ENCODE results near the gene LSM3. TPM values are rescaled to one million over a fixed set of nuclear protein-coding genes. Genes with fewer than 3 reads are reported as not detected.

The LSM3 gene
- total and polyA plus RNA-seq, 9 of the 15 experiments (the other 6 are each of a cell fraction or from before 2014, with no cell fraction given): 33.8 to 203 (median 61.2) TPM

DNA sequence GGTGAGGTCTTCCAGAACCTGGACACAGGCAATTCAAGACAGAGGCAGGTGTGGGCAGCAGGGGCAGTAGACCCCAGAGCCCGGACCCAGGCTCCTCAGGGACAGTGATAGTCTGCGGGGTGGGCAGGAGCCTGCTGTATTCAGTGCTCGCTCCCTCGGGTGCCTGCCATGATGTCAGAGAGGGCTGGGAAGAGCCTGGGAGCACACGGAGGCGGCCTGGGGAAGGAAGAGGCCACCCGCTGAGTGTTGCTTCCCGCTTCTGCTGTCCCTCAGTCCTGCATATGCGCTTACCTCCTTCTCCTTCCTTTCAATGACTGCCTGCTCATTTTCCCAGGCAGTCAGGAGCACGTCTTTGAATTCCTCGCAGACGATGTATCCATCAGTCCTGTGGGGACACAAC is 31.0 kb upstream of the LSM3 start:
- Histone ChIP-seq H4K20me1 (replicated peaks; ENCODE audit: control insufficient read depth, insufficient read depth, low read length) (no peaks in the 10 kb centered on the region; the same call in 1 of the 2 replicates), H3K79me2 (ENCODE audit: control insufficient read depth, insufficient read depth, low read length) (no peaks in the 10 kb centered on the region), H3K4me2 (ENCODE audit: insufficient read depth, low read length) (no peak overlapping the region), H3K9me3 (replicated peaks; ENCODE audit: control insufficient read depth, insufficient read depth, low read depth, low read length) (no peaks in the 10 kb centered on the region), H3K27me3 (ENCODE audit: control insufficient read depth in 2 of 2, insufficient read depth in 2 of 2, low read length in 2 of 2) (no peaks in the 10 kb centered on the region), H3K9me1 (ENCODE audit: control insufficient read depth, insufficient read depth, low read length) (no peaks in the 10 kb centered on the region), H3K9ac (ENCODE audit: insufficient read depth in 1 of 2, low read depth in 2 of 2, low read length in 2 of 2) (0 out of 4 replicates have a peak overlapping the region, but pooled peaks of 1 of the 2 experiments have one; percentile 24), H3K27ac (ENCODE audit: extremely low read depth, low read depth, low read length) (no peak overlapping the region), H3K4me3 (no peak overlapping the region), H2AFZ (ENCODE audit: low read depth, low read length) (no peak overlapping the region), H3K4me1 (replicated peaks in 1 of 2; ENCODE audit: control insufficient read depth in 2 of 2, insufficient read depth in 2 of 2, low read length in 2 of 2) (peaks cover 10 to 13% of the 10 kb centered on the region in 2 experiments), H3K36me3 (ENCODE audit: control insufficient read depth, insufficient read depth, low read length) (peaks cover 73% of the 10 kb centered on the region; the same call in 2 of the 3 replicates)
- CTCF ChIA-PET (ENCODE audit: low intra/inter-chr PET ratio): no interaction called here
- no peak for ATAC-seq
- intact Hi-C loops (cut with micrococcal nuclease) (no loop called here), in situ Hi-C loops (cut with MboI) (no loop called here)
- WGBS (ENCODE audit: insufficient coverage, low coverage, missing lambda C conversion rate): 84% methylated on average over 11 of the region's 12 CpGs
- POLR2A ChIA-PET: interaction anchor here (1.1 kb wide), 1 partner anchor 22 kb away, joined by 4 read pairs; the partner anchor contains the start of genes CHCHD4 and TMEM43
- peak; percentile 39; the same call in 1 of the 2 replicates for TF ChIP-seq POLR2G (IDR thresholded peaks at IDR 0.05; ENCODE audit: low read depth, low read length)
- TF ChIP-seq, protein P1, sequence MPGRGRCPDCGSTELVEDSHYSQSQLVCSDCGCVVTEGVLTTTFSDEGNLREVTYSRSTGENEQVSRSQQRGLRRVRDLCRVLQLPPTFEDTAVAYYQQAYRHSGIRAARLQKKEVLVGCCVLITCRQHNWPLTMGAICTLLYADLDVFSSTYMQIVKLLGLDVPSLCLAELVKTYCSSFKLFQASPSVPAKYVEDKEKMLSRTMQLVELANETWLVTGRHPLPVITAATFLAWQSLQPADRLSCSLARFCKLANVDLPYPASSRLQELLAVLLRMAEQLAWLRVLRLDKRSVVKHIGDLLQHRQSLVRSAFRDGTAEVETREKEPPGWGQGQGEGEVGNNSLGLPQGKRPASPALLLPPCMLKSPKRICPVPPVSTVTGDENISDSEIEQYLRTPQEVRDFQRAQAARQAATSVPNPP (IDR thresholded peaks at IDR 0.05; ENCODE audit: borderline replicate concordance, insufficient read depth, insufficient read length): no peak
- no peak for TF ChIP-seq ZNF124 (CRISPR knock-in tag; IDR thresholded peaks at IDR 0.05)
- TF ChIP-seq, protein P2, sequence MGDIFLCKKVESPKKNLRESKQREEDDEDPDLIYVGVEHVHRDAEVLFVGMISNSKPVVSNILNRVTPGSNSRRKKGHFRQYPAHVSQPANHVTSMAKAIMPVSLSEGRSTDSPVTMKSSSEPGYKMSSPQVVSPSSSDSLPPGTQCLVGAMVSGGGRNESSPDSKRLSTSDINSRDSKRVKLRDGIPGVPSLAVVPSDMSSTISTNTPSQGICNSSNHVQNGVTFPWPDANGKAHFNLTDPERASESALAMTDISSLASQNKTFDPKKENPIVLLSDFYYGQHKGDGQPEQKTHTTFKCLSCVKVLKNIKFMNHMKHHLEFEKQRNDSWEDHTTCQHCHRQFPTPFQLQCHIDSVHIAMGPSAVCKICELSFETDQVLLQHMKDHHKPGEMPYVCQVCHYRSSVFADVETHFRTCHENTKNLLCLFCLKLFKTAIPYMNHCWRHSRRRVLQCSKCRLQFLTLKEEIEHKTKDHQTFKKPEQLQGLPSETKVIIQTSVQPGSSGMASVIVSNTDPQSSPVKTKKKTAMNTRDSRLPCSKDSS (IDR thresholded peaks at IDR 0.05; ENCODE audit: low read depth, partially characterized antibody): no peak
- BruUV-seq (replicated peaks): no TSS peak
- no peak for FAIRE-seq
- no peak for DNase-seq (ENCODE audit: extremely low read depth in 1 of 4, low spot score in 3 of 4)

Data from K562 (cell line).